ENCODE results near the gene RAB23. TPM values are rescaled to one million over a fixed set of nuclear protein-coding genes. Genes with fewer than 3 reads are reported as not detected.
"Not testable (repeated sequence)": the region's sequence is repeated elsewhere in the genome, so short reads cannot be mapped to it uniquely, and the experiment has no call there.

The RAB23 gene
- total RNA-seq, 2 donors from 2014 or later, result 21.0 to 29.8 TPM

GRCh38 chr6:57246307-57246706, 24.2 kb upstream of the RAB23 start:
- Histone ChIP-seq H3K36me3 (ENCODE audit: control insufficient read depth, insufficient read depth, low read length) (no peaks in the 10 kb centered on the region), H3K9me3 (ENCODE audit: control insufficient read depth, low read length) (no peaks in the 10 kb centered on the region), H3K9ac (ENCODE audit: extremely low read depth, low read length, poor library complexity, severe bottlenecking) (no peak overlapping the region), H3K4me3 (ENCODE audit: low read length) (no peak overlapping the region), H3K27me3 (ENCODE audit: control insufficient read depth, insufficient read depth, low read length, poor library complexity, severe bottlenecking) (no peaks in the 10 kb centered on the region), H3K4me1 (ENCODE audit: control insufficient read depth, insufficient read depth, low read length) (no peaks in the 10 kb centered on the region), H3K27ac (ENCODE audit: low read depth, low read length) (no peak overlapping the region)
- H3K4me3 Mint-ChIP-seq, result no peak overlapping the region
- 95 to 97% methylated on average over 5 to 6 of the region's 6 CpGs for WGBS, 2 experiments (ENCODE audit: insufficient coverage in 1 of 2, insufficient read length in 1 of 2)
- no peaks in the 10 kb centered on the region for H3K4me1 Mint-ChIP-seq
- no peak for TF ChIP-seq CTCF (conservative IDR thresholded peaks at IDR 0.05)
- H3K27ac Mint-ChIP-seq, result no peak overlapping the region
- no peaks in the 10 kb centered on the region for H3K9me3 Mint-ChIP-seq
- no peaks in the 10 kb centered on the region for H3K36me3 Mint-ChIP-seq (ENCODE audit: low read depth)
- no peak for DNase-seq
- H3K27me3 Mint-ChIP-seq (ENCODE audit: insufficient read depth), result no peaks in the 10 kb centered on the region

GRCh38 chr6:57243954-57244353, 21.8 kb upstream of the RAB23 start:
- Mint-ChIP-seq H3K4me3 (no peak overlapping the region), H3K36me3 (ENCODE audit: low read depth) (no peaks in the 10 kb centered on the region), H3K9me3 (no peaks in the 10 kb centered on the region), H3K27ac (no peak overlapping the region), H3K27me3 (ENCODE audit: insufficient read depth) (no peaks in the 10 kb centered on the region), H3K4me1 (no peaks in the 10 kb centered on the region)
- WGBS, 2 experiments (ENCODE audit: insufficient coverage in 1 of 2, insufficient read length in 1 of 2), result 91 to 93% methylated on average over 6 to 7 of the region's 7 CpGs
- no peak overlapping the region for H3K27ac ChIP-seq (ENCODE audit: low read depth, low read length)
- no peaks in the 10 kb centered on the region for H3K36me3 ChIP-seq (ENCODE audit: control insufficient read depth, insufficient read depth, low read length)
- no peaks in the 10 kb centered on the region for H3K4me1 ChIP-seq (ENCODE audit: control insufficient read depth, insufficient read depth, low read length)
- no peak for TF ChIP-seq CTCF (conservative IDR thresholded peaks at IDR 0.05)
- H3K4me3 ChIP-seq (ENCODE audit: low read length), result no peak overlapping the region
- DNase-seq, result no peak
- no peaks in the 10 kb centered on the region for H3K9me3 ChIP-seq (ENCODE audit: control insufficient read depth, low read length)
- no peak overlapping the region for H3K9ac ChIP-seq (ENCODE audit: extremely low read depth, low read length, poor library complexity, severe bottlenecking)
- H3K27me3 ChIP-seq (ENCODE audit: control insufficient read depth, insufficient read depth, low read length, poor library complexity, severe bottlenecking), result no peaks in the 10 kb centered on the region

GRCh38 chr6:57243526-57243925, 21.4 kb upstream of the RAB23 start:
- DNase-seq; H3K4me1 Mint-ChIP-seq; H3K27ac ChIP-seq (ENCODE audit: low read depth, low read length); H3K4me1 ChIP-seq (ENCODE audit: control insufficient read depth, insufficient read depth, low read length); H3K4me3 Mint-ChIP-seq; H3K4me3 ChIP-seq (ENCODE audit: low read length); H3K27me3 Mint-ChIP-seq (ENCODE audit: insufficient read depth); H3K27ac Mint-ChIP-seq; H3K27me3 ChIP-seq (ENCODE audit: control insufficient read depth, insufficient read depth, low read length, poor library complexity, severe bottlenecking); H3K9me3 ChIP-seq (ENCODE audit: control insufficient read depth, low read length); H3K36me3 ChIP-seq (ENCODE audit: control insufficient read depth, insufficient read depth, low read length); H3K9ac ChIP-seq (ENCODE audit: extremely low read depth, low read length, poor library complexity, severe bottlenecking); H3K36me3 Mint-ChIP-seq (ENCODE audit: low read depth); H3K9me3 Mint-ChIP-seq: not testable (repeated sequence)
- WGBS, 2 experiments (ENCODE audit: insufficient coverage in 1 of 2, insufficient read length in 1 of 2), result 90 to 92% methylated on average over 12 to 13 of the region's 13 CpGs

- DNase-seq, result no peak
- Mint-ChIP-seq H3K4me1 (no peaks in the 10 kb centered on the region), H3K36me3 (ENCODE audit: low read depth) (no peaks in the 10 kb centered on the region), H3K27ac (no peak overlapping the region), H3K4me3 (no peak overlapping the region), H3K27me3 (ENCODE audit: insufficient read depth) (no peaks in the 10 kb centered on the region), H3K9me3 (no peaks in the 10 kb centered on the region)
- WGBS, 2 experiments (ENCODE audit: insufficient coverage in 1 of 2, insufficient read length in 1 of 2), result 83% methylated on average over 1 of the region's 2 CpGs; no CpG with 5 or more reads in 1 of the 2 experiments
- H3K36me3 ChIP-seq (ENCODE audit: control insufficient read depth, insufficient read depth, low read length), result no peaks in the 10 kb centered on the region
- H3K4me3 ChIP-seq (ENCODE audit: low read length), result no peak overlapping the region
- no peak for TF ChIP-seq CTCF (conservative IDR thresholded peaks at IDR 0.05)
- no peak overlapping the region for H3K9ac ChIP-seq (ENCODE audit: extremely low read depth, low read length, poor library complexity, severe bottlenecking)
- H3K9me3 ChIP-seq (ENCODE audit: control insufficient read depth, low read length), result no peaks in the 10 kb centered on the region
- H3K27me3 ChIP-seq (ENCODE audit: control insufficient read depth, insufficient read depth, low read length, poor library complexity, severe bottlenecking), result no peaks in the 10 kb centered on the region
- no peaks in the 10 kb centered on the region for H3K4me1 ChIP-seq (ENCODE audit: control insufficient read depth, insufficient read depth, low read length)
- H3K27ac ChIP-seq (ENCODE audit: low read depth, low read length), result no peak overlapping the region
Measured at GRCh38 chr6:57242505-57242904, 20.4 kb upstream of the RAB23 start.

All from endodermal cell (in vitro differentiated cells).